ENCODE measurements around the gene KIF5A.

The KIF5A gene

DNA sequence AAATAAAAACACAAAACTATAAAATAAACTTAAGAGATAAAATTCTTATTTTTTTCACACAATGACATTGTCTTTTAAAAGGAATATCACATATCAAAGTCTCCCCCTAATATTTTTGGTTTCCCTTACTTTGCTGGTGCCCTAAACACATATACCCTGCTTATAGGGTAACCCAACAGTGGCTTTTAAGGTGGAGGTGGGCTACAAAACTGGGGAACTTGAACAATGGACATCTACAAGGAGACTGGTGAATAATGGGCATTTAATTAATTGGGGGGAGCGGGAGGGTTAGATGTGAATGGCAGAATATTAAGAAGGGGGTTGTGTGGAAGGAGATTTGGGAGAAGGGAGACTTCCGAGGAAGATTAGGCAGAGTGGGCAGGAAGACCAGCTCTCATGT lies 73.5 kb downstream of the KIF5A start:
- H4K20me1 ChIP-seq (ENCODE audit: insufficient read depth, low read length), result no peaks in the 10 kb centered on the region
- H3K27ac ChIP-seq (ENCODE audit: low read depth, low read length, poor library complexity, severe bottlenecking), result no peak overlapping the region
- H3K4me2 ChIP-seq (ENCODE audit: low read length), result no peak overlapping the region
- peaks cover 6% of the 10 kb centered on the region for H3K27me3 ChIP-seq (ENCODE audit: insufficient read depth, low read length)
- no peak overlapping the region for H3K4me3 ChIP-seq (ENCODE audit: low read depth, low read length, poor library complexity, severe bottlenecking)
- H3K9ac ChIP-seq (ENCODE audit: low read length), result no peak overlapping the region
- H3K9me3 ChIP-seq (ENCODE audit: low read length), result no peaks in the 10 kb centered on the region
- H3F3A ChIP-seq (ENCODE audit: insufficient read depth, low read length), result no peaks in the 10 kb centered on the region
- H3K79me2 ChIP-seq (ENCODE audit: insufficient read depth, low read length), result no peaks in the 10 kb centered on the region
- H3K9me2 ChIP-seq (ENCODE audit: low read depth, low read length), result no peaks in the 10 kb centered on the region
- TF ChIP-seq EZH2 (IDR thresholded peaks at IDR 0.05; ENCODE audit: borderline replicate concordance, low read length), result no peak
- TF ChIP-seq, protein P1, sequence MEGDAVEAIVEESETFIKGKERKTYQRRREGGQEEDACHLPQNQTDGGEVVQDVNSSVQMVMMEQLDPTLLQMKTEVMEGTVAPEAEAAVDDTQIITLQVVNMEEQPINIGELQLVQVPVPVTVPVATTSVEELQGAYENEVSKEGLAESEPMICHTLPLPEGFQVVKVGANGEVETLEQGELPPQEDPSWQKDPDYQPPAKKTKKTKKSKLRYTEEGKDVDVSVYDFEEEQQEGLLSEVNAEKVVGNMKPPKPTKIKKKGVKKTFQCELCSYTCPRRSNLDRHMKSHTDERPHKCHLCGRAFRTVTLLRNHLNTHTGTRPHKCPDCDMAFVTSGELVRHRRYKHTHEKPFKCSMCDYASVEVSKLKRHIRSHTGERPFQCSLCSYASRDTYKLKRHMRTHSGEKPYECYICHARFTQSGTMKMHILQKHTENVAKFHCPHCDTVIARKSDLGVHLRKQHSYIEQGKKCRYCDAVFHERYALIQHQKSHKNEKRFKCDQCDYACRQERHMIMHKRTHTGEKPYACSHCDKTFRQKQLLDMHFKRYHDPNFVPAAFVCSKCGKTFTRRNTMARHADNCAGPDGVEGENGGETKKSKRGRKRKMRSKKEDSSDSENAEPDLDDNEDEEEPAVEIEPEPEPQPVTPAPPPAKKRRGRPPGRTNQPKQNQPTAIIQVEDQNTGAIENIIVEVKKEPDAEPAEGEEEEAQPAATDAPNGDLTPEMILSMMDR (IDR thresholded peaks at IDR 0.05; ENCODE audit: low read length), result no peak
- H3K4me1 ChIP-seq (ENCODE audit: insufficient read depth, low read length, severe bottlenecking), result peaks cover 9% of the 10 kb centered on the region
- H3K36me3 ChIP-seq (ENCODE audit: insufficient read depth, low read length), result no peaks in the 10 kb centered on the region
- H2AFZ ChIP-seq (ENCODE audit: low read length), result no peak overlapping the region

DNA sequence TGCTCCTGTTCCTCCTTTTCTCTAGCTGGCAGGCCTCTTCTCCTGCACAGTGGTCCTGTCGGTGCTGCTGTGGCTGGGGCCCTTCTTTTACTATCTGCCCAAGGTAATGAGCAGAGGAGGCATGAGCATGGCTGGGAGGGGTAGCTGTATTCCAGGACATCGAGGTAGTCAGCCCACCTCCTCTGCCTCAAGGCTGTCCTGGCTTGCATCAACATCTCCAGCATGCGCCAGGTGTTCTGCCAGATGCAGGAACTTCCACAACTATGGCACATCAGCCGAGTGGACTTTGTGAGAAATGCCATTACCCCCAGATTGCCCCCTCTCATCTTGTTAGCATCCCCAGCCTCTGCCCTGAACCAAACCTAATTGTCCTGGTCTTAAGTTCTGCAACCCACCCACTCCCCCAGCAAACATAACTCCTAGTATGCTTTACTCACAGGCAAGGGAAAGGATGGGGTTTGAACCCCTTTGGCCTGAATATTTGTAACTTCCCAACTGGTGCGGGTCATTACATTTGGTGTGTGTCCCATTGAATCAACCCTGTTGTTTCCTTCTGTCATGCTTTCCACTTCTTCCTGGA lies 74.1 kb downstream of the KIF5A start:
- H3K4me1 ChIP-seq (ENCODE audit: insufficient read depth, low read length, severe bottlenecking), result peaks cover 9% of the 10 kb centered on the region
- H3K27ac ChIP-seq (ENCODE audit: low read depth, low read length, poor library complexity, severe bottlenecking), result no peak overlapping the region
- no peaks in the 10 kb centered on the region for H3F3A ChIP-seq (ENCODE audit: insufficient read depth, low read length)
- TF ChIP-seq EZH2 (IDR thresholded peaks at IDR 0.05; ENCODE audit: borderline replicate concordance, low read length), result no peak
- TF ChIP-seq, protein P1 (IDR thresholded peaks at IDR 0.05; ENCODE audit: low read length), result no peak
- no peak overlapping the region for H3K9ac ChIP-seq (ENCODE audit: low read length)
- no peaks in the 10 kb centered on the region for H3K9me3 ChIP-seq (ENCODE audit: low read length)
- H2AFZ ChIP-seq (ENCODE audit: low read length), result no peak overlapping the region
- no peaks in the 10 kb centered on the region for H3K79me2 ChIP-seq (ENCODE audit: insufficient read depth, low read length)
- peaks cover 6% of the 10 kb centered on the region for H3K27me3 ChIP-seq (ENCODE audit: insufficient read depth, low read length)
- H3K9me2 ChIP-seq (ENCODE audit: low read depth, low read length), result no peaks in the 10 kb centered on the region
- no peak overlapping the region for H3K4me3 ChIP-seq (ENCODE audit: low read depth, low read length, poor library complexity, severe bottlenecking)
- no peak overlapping the region for H3K4me2 ChIP-seq (ENCODE audit: low read length)
- H3K36me3 ChIP-seq (ENCODE audit: insufficient read depth, low read length), result no peaks in the 10 kb centered on the region
- H4K20me1 ChIP-seq (ENCODE audit: insufficient read depth, low read length), result no peaks in the 10 kb centered on the region

DNA sequence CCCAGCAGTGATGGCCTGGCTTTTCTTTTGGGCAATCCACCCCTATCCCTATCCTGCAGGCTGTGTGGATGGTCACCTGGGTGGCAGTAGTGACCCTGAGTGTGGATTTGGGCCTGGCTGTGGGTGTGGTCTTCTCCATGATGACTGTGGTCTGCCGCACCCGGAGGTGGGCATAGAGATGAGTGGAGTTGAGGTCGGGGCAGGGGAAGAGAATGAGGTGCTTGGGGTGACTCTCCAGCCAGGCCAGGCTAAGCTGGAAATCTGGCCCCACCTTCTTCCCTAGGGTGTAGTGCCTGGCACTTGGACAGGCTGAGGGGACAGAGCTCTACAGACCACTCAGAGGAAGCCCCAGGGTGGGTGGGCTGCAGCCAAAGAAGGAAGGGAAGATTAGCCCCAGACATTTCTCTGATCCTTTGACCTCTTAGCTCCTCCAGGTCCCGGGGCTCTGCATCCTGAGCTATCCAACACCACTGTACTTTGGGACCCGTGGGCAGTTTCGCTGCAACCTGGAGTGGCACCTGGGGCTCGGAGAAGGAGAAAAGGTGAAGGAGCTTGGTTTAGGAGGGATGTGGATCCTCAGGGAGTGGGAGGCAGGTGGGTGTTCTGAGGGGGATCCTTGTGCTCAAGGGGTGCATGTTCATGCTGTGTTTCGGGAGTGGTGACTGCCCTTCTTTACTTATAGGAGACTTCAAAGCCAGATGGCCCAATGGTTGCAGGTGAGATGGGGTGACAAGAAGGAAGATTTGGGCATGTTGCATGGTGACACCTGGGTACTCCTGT lies 74.8 kb downstream of the KIF5A start:
- Histone ChIP-seq H3K9me3 (ENCODE audit: low read length) (no peaks in the 10 kb centered on the region), H3K27me3 (ENCODE audit: insufficient read depth, low read length) (peaks cover 6% of the 10 kb centered on the region), H3F3A (ENCODE audit: insufficient read depth, low read length) (no peaks in the 10 kb centered on the region), H3K36me3 (ENCODE audit: insufficient read depth, low read length) (no peaks in the 10 kb centered on the region), H3K27ac (ENCODE audit: low read depth, low read length, poor library complexity, severe bottlenecking) (no peak overlapping the region), H2AFZ (ENCODE audit: low read length) (no peak overlapping the region), H3K9ac (ENCODE audit: low read length) (no peak overlapping the region), H3K79me2 (ENCODE audit: insufficient read depth, low read length) (no peaks in the 10 kb centered on the region), H3K4me3 (ENCODE audit: low read depth, low read length, poor library complexity, severe bottlenecking) (no peak overlapping the region), H3K4me2 (ENCODE audit: low read length) (no peak overlapping the region), H3K9me2 (ENCODE audit: low read depth, low read length) (no peaks in the 10 kb centered on the region), H4K20me1 (ENCODE audit: insufficient read depth, low read length) (no peaks in the 10 kb centered on the region), H3K4me1 (ENCODE audit: insufficient read depth, low read length, severe bottlenecking) (peaks cover 9% of the 10 kb centered on the region)
- no peak for TF ChIP-seq EZH2 (IDR thresholded peaks at IDR 0.05; ENCODE audit: borderline replicate concordance, low read length)
- TF ChIP-seq, protein P1 (IDR thresholded peaks at IDR 0.05; ENCODE audit: low read length), result no peak

Data from OCI-LY1 (cell line).